Lower lobe of right lung (tissue), 2 donors: Measurements from ENCODE around the gene ZFP90. TPM values are rescaled to one million over a fixed set of nuclear protein-coding genes. Genes with fewer than 3 reads are reported as not detected.

Source experiments
- ATAC-seq, 2 donors: fragments of 200-7000 bp; cut with Tn5 transposase; one replicate each; pipeline ENCODE4 v1.9.1; 2020 to 2022; ENCODE audit warnings: mild to moderate bottlenecking in 2 of 2, moderate library complexity in 2 of 2
- DNase-seq: peaks from one replicate; pipeline ENCODE4 v3.0.0-alpha.2; 2020
- H3K27ac ChIP-seq: fragments of 200-600 bp; one replicate; pipeline ENCODE4 v1.8.0; 2022
- H3K27me3 ChIP-seq: fragments of 200-600 bp; one replicate; pipeline ENCODE4 v1.8.0; 2022; ENCODE audit warnings: low read depth
- H3K36me3 ChIP-seq: fragments of 200-600 bp; one replicate; pipeline ENCODE4 v1.8.0; 2022; ENCODE audit warnings: mild to moderate bottlenecking
- H3K4me1 ChIP-seq: fragments of 200-600 bp; one replicate; pipeline ENCODE4 v1.8.0; 2022
- H3K4me3 ChIP-seq: fragments of 200-600 bp; one replicate; pipeline ENCODE4 v1.8.0; 2022; ENCODE audit warnings: mild to moderate bottlenecking
- H3K9me3 ChIP-seq: fragments of 200-600 bp; one replicate; pipeline ENCODE4 v1.8.0; 2022
- intact Hi-C: fragments of 100-400 bp; cut with DNase I; formaldehyde crosslinking; loops from one replicate; pipeline ENCODE4 v1.11.0; 2022
- total RNA-seq: library from RNA; stranded (reverse); fragmentation: NEBNext Ultra II Directional; extraction: Animal tissue kit (Norgen Biotek cat#: 25700); gene quantifications from one replicate; pipeline ENCODE4 v1.2.1, GENCODE V29; 2021
- TF ChIP-seq, protein P1 (sequence below): fragments of 200-600 bp; IDR thresholded peaks from one replicate; pipeline ENCODE4 v1.8.0; 2022; ENCODE audit warnings: antibody characterized with exemption, mild to moderate bottlenecking
- donor health status: DM: no; HTN: yes; CAD: no; lungs with severe emphysema.

ZFP90 gene
- total RNA-seq, 1 donor from 2014 or later = 25.7 TPM

DNA sequence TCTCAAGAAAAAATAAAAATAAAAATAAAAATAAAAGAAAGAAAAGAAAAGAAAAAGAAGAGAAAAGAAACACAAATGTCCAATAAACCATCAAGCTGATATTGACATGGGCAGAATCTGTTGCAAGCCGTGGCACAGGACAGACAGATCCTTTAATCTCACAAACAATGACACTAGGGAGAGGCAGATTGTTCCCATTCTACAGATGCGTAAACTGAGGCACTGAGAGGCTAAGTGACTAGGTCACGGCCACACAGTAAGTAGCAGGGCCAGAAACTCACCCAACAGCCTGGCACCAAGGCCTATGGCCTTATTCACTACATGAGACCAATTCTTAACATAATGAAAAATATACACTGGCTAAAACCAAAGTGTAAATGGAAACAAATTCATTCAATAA, 28.3 kb upstream of the ZFP90 start:
- H3K9me3 ChIP-seq = no peaks in the 10 kb centered on the region
- DNase-seq (no peak), ATAC-seq (no peak)
- TF ChIP-seq, protein P1, sequence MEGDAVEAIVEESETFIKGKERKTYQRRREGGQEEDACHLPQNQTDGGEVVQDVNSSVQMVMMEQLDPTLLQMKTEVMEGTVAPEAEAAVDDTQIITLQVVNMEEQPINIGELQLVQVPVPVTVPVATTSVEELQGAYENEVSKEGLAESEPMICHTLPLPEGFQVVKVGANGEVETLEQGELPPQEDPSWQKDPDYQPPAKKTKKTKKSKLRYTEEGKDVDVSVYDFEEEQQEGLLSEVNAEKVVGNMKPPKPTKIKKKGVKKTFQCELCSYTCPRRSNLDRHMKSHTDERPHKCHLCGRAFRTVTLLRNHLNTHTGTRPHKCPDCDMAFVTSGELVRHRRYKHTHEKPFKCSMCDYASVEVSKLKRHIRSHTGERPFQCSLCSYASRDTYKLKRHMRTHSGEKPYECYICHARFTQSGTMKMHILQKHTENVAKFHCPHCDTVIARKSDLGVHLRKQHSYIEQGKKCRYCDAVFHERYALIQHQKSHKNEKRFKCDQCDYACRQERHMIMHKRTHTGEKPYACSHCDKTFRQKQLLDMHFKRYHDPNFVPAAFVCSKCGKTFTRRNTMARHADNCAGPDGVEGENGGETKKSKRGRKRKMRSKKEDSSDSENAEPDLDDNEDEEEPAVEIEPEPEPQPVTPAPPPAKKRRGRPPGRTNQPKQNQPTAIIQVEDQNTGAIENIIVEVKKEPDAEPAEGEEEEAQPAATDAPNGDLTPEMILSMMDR = no peak
- H3K27me3 ChIP-seq = no peaks in the 10 kb centered on the region
- H3K4me1 ChIP-seq = peaks cover 22% of the 10 kb centered on the region
- no peak overlapping the region for H3K27ac ChIP-seq
- H3K36me3 ChIP-seq = no peaks in the 10 kb centered on the region
- intact Hi-C loops = no loop called here
- no peak overlapping the region for H3K4me3 ChIP-seq

DNA sequence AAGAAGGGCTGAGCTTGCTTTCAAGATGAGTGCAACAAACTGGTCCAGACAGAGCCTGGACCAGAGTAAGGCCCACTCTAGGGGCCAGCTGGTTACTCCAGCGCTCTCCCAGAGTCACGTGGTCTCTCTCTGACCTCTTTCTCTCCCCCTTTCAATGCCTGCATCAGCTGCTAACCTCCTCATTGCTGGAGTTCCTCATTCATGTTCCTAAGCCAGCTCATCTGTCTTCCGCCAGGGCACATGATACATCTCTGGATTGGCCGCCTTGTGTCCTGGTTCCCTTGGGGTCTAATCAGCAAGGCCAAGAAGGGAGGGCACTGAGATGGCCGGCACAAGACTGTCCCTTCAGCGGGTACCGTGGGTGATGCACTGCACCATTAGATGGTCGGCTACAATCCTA, 26.9 kb upstream of the ZFP90 start:
- H3K9me3 ChIP-seq = no peaks in the 10 kb centered on the region
- H3K36me3 ChIP-seq = no peaks in the 10 kb centered on the region
- no peak for ATAC-seq
- TF ChIP-seq, protein P1 = no peak
- no peak for DNase-seq
- H3K4me3 ChIP-seq = no peak overlapping the region
- H3K4me1 ChIP-seq = peaks cover 22% of the 10 kb centered on the region
- no peaks in the 10 kb centered on the region for H3K27me3 ChIP-seq
- intact Hi-C loops = no loop called here
- H3K27ac ChIP-seq = no peak overlapping the region

GRCh38 chr16:68512742-68513141, 26.3 kb upstream of the ZFP90 start:
- intact Hi-C loops = no loop called here
- TF ChIP-seq, protein P1 = no peak
- H3K36me3 ChIP-seq = no peaks in the 10 kb centered on the region
- no peak for DNase-seq
- no peak overlapping the region for H3K27ac ChIP-seq
- H3K4me1 ChIP-seq = peaks cover 22% of the 10 kb centered on the region
- no peaks in the 10 kb centered on the region for H3K9me3 ChIP-seq
- H3K4me3 ChIP-seq = no peak overlapping the region
- H3K27me3 ChIP-seq = no peaks in the 10 kb centered on the region
- no peak for ATAC-seq

GRCh38 chr16:68514511-68514910, 24.6 kb upstream of the ZFP90 start:
- ATAC-seq = no peak
- Histone ChIP-seq H3K36me3 (no peaks in the 10 kb centered on the region), H3K9me3 (no peaks in the 10 kb centered on the region), H3K27ac (no peak overlapping the region), H3K4me1 (peaks cover 22% of the 10 kb centered on the region), H3K4me3 (no peak overlapping the region), H3K27me3 (no peaks in the 10 kb centered on the region)
- TF ChIP-seq, protein P1 = no peak
- intact Hi-C loops = no loop called here
- no peak for DNase-seq

DNA sequence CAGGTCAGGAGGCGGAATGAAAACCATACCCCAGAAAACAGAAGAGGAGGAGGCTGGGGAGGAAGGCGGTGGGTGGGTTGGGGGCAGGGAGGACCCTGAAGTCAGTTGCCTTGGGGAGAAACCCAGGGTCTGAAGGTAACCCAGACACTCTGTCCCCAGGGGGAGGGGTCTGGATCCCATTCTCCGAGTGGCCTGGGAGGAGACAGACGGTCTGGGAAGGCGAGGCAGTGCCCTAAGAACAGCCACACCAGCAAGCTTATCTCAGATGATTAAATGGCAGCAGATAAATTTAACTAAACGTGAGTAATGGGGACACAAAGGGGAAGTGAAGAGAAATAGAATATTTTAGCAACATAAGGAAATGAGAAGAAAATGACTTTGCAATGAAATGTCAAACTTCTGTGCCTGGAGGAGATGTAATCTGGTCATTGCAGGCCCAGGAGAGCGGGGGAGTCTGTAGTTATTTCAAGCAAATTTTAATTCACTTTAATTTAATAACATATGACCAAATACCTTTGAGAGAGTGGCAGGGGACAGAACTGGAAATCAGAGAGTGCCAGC, 21.4 kb upstream of the ZFP90 start:
- Histone ChIP-seq H3K27me3 (no peaks in the 10 kb centered on the region), H3K27ac (no peak overlapping the region), H3K9me3 (no peaks in the 10 kb centered on the region), H3K36me3 (no peaks in the 10 kb centered on the region), H3K4me1 (peaks cover 7% of the 10 kb centered on the region), H3K4me3 (no peak overlapping the region)
- intact Hi-C loops = no loop called here
- ATAC-seq (no peak), DNase-seq (no peak)
- TF ChIP-seq, protein P1 = no peak
